Ishikawa (cell line): ENCODE measurements around the gene CASTOR1.

ENCODE experiments used
- CEBPB ChIP-seq: IDR thresholded peaks from 2 replicates; pipeline ENCODE4 v1.6.1; 2012
- CREB1 ChIP-seq: IDR thresholded peaks from 2 replicates; pipeline ENCODE4 v1.6.1; 2012; ENCODE audit warnings: low read depth
- EGR1 ChIP-seq: IDR thresholded peaks from 2 replicates; pipeline ENCODE4 v1.6.1; 2012
- EP300 ChIP-seq: IDR thresholded peaks from 2 replicates; pipeline ENCODE4 v1.6.1; 2012; ENCODE audit warnings: borderline replicate concordance
- FOXM1 ChIP-seq: IDR thresholded peaks from 2 replicates; pipeline ENCODE4 v1.6.1; 2012; ENCODE audit warnings: low read depth, borderline replicate concordance
- MAX ChIP-seq: IDR thresholded peaks from 2 replicates; pipeline ENCODE4 v1.6.1; 2012
- NFIC ChIP-seq: IDR thresholded peaks from 2 replicates; pipeline ENCODE4 v1.6.1; 2012
- RAD21 ChIP-seq: IDR thresholded peaks from 2 replicates; pipeline ENCODE4 v1.6.1; 2012; ENCODE audit warnings: low read depth
- REST ChIP-seq: IDR thresholded peaks from 2 replicates; pipeline ENCODE4 v1.6.1; 2012; ENCODE audit warnings: low read depth, mild to moderate bottlenecking
- TAF1 ChIP-seq: IDR thresholded peaks from 2 replicates; pipeline ENCODE4 v1.6.1; 2012; ENCODE audit warnings: low read depth, mild to moderate bottlenecking
- TCF12 ChIP-seq: IDR thresholded peaks from 2 replicates; pipeline ENCODE4 v1.6.1; 2012; ENCODE audit warnings: low read depth
- TEAD4 ChIP-seq: IDR thresholded peaks from 2 replicates; pipeline ENCODE4 v1.6.1; 2012
- USF1 ChIP-seq: IDR thresholded peaks from 2 replicates; pipeline ENCODE4 v1.6.1; 2012
- YY1 ChIP-seq: IDR thresholded peaks from 2 replicates; pipeline ENCODE4 v1.6.1; 2012; ENCODE audit warnings: low read depth
- ZBTB7A ChIP-seq: IDR thresholded peaks from 2 replicates; pipeline ENCODE4 v1.6.1; 2012; ENCODE audit warnings: low read depth

CASTOR1 gene

GRCh38 chr22:30265823-30266444 is 23.4 kb downstream of the CASTOR1 start:
- TF ChIP-seq CEBPB: no peak
- no peak for TF ChIP-seq FOXM1
- TF ChIP-seq EP300: no peak
- TF ChIP-seq CREB1: no peak
- no peak for TF ChIP-seq REST
- TF ChIP-seq EGR1: no peak
- TF ChIP-seq TCF12: no peak
- TF ChIP-seq TEAD4: no peak
- TF ChIP-seq NFIC: no peak
- no peak for TF ChIP-seq YY1
- no peak for TF ChIP-seq USF1
- TF ChIP-seq MAX: no peak
- TF ChIP-seq ZBTB7A: no peak
- no peak for TF ChIP-seq TAF1
- TF ChIP-seq RAD21: no peak

GRCh38 chr22:30265131-30265720 is 24.1 kb downstream of the CASTOR1 start:
- no peak for TF ChIP-seq REST
- TF ChIP-seq TEAD4: no peak
- TF ChIP-seq EGR1: no peak
- TF ChIP-seq CEBPB: no peak
- no peak for TF ChIP-seq USF1
- no peak for TF ChIP-seq YY1
- no peak for TF ChIP-seq NFIC
- TF ChIP-seq EP300: no peak
- no peak for TF ChIP-seq CREB1
- no peak for TF ChIP-seq RAD21
- TF ChIP-seq FOXM1: no peak
- no peak for TF ChIP-seq TCF12
- TF ChIP-seq ZBTB7A: no peak
- no peak for TF ChIP-seq TAF1
- TF ChIP-seq MAX: no peak

- TF ChIP-seq RAD21: no peak
- TF ChIP-seq TCF12: no peak
- no peak for TF ChIP-seq EGR1
- no peak for TF ChIP-seq TEAD4
- no peak for TF ChIP-seq MAX
- TF ChIP-seq CREB1: no peak
- no peak for TF ChIP-seq YY1
- TF ChIP-seq FOXM1: no peak
- TF ChIP-seq EP300: no peak
- no peak for TF ChIP-seq NFIC
- no peak for TF ChIP-seq TAF1
Observed at GRCh38 chr22:30263883-30264282, 25.4 kb downstream of the CASTOR1 start.

- TF ChIP-seq YY1 (0 out of 2 replicates have a peak, but pooled peaks have one; percentile 43), NFIC (no peak), RAD21 (peak; percentile 62), MAX (no peak), USF1 (peak; percentile 28; the same call in 1 of the 2 replicates)
Observed at GRCh38 chr22:30262917-30263741, 26.2 kb downstream of the CASTOR1 start.
